Panc1 (cell line): ENCODE results near the gene HBEGF.

Source experiments
- SIN3A ChIP-seq: IDR thresholded peaks from 2 replicates; pipeline ENCODE4 v1.6.1; 2012; ENCODE audit warnings: low read depth, mild to moderate bottlenecking, low read length, moderate library complexity, borderline replicate concordance; ENCODE audit not compliant: insufficient read depth
- TF ChIP-seq, protein P1 (sequence below): fragments of 450-650 bp; IDR thresholded peaks from 2 replicates; pipeline ENCODE4 v1.5.1; 2017; ENCODE audit warnings: mild to moderate bottlenecking

DNA sequence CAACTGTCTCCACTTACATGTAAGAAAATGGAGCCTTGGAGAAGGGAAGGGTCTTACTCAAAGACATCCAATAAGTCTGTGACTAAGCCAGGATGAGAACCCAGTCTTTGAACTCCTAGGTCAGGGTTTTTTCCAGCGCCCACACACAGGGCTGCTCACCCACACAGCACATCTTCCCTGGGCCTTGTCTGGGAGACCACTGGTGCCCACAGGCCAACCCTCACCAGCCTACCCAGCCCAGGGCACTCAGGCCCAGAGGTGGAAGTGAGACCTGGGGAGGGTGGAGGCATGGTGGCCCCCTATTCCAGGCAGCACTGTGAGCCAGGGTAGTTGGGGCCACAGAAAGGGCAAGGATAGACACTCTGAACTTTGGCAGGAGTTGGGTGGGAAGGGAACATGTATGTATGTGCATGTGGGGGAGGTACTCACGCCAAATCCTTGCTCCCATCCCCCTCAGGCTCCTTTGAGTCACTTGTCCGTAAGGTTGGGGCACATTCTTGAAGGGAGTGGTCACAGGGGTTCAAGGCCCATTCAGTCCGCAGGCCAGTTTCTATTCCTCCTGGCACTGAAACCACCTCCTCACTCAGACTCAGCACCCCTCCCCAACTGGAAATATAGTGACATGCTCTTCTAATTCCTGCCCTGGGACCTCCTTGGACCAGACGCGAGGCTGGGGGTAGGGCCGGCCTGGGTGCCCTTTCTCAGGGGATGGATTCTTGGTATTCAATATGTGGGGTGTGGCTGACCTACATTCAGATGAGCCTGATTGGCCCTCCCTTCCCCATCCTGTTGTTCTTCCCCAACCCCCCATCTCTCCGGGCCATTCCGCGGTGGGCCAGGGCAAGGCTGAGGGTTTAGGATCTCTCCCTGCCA is 10.7 kb upstream of the HBEGF start:
- no peak for TF ChIP-seq SIN3A
- TF ChIP-seq, protein P1, sequence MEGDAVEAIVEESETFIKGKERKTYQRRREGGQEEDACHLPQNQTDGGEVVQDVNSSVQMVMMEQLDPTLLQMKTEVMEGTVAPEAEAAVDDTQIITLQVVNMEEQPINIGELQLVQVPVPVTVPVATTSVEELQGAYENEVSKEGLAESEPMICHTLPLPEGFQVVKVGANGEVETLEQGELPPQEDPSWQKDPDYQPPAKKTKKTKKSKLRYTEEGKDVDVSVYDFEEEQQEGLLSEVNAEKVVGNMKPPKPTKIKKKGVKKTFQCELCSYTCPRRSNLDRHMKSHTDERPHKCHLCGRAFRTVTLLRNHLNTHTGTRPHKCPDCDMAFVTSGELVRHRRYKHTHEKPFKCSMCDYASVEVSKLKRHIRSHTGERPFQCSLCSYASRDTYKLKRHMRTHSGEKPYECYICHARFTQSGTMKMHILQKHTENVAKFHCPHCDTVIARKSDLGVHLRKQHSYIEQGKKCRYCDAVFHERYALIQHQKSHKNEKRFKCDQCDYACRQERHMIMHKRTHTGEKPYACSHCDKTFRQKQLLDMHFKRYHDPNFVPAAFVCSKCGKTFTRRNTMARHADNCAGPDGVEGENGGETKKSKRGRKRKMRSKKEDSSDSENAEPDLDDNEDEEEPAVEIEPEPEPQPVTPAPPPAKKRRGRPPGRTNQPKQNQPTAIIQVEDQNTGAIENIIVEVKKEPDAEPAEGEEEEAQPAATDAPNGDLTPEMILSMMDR = no peak
